ENCODE data around the gene SLC8A3. TPM values are rescaled to one million over a fixed set of nuclear protein-coding genes. Genes with fewer than 3 reads are reported as not detected.

The SLC8A3 gene
- total RNA-seq, 1 experiment from 2014 or later, result 0.13 TPM

DNA sequence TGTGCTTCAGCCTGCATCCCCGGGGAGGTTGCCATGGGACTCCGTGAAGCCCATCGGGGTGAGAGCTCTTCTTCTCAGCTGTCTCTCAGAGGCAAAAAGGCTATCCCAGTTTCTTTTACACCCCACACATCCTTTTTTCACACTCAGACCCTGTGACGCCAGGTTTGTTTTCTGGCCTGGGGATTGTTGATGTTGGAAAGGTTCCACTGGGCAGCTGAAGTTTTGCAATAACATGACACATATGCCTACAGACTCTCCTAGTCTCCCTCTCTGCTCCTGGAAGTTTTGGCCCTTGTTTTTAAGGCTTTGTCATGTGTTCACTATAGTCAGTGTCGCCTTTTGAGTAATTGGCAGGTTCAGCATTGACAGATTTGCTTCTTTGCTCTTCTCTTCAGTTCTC is 190.9 kb downstream of the SLC8A3 start:
- no peaks in the 10 kb centered on the region for H3K79me1 ChIP-seq (ENCODE audit: insufficient read depth, low read depth, low read length, poor library complexity, severe bottlenecking)
- Mint-ChIP-seq H3K27me3 (ENCODE audit: low read depth) (peaks cover 10% of the 10 kb centered on the region), H3K9me3 (no peaks in the 10 kb centered on the region), H3K27ac (no peak overlapping the region), H3K4me3 (no peak overlapping the region), H3K4me1 (peaks cover 5 to 7% of the 10 kb centered on the region in 2 experiments), H3K36me3 (ENCODE audit: insufficient read depth in 1 of 3, low read depth in 3 of 3) (no peaks in the 10 kb centered on the region)
- H2BK15ac ChIP-seq (ENCODE audit: low read depth, low read length), result no peak overlapping the region
- no CpG with 5 or more reads among the region's 5 CpGs for WGBS (ENCODE audit: extremely low coverage, insufficient read length, low lambda C conversion rate)
- no peak overlapping the region for H2BK12ac ChIP-seq (ENCODE audit: insufficient read length, low read depth, low read length)
- H3K27me3 ChIP-seq (ENCODE audit: insufficient read depth, low read length), result no peaks in the 10 kb centered on the region
- H3K79me2 ChIP-seq (ENCODE audit: insufficient read depth, low read length), result no peaks in the 10 kb centered on the region
- H4K20me1 ChIP-seq (ENCODE audit: control insufficient read depth, insufficient read depth, insufficient read length), result no peaks in the 10 kb centered on the region
- H2BK20ac ChIP-seq (ENCODE audit: low read depth, low read length, poor library complexity, severe bottlenecking), result no peak overlapping the region
- no peak overlapping the region for H3K4ac ChIP-seq (ENCODE audit: low read depth, low read length)
- no peak overlapping the region for H3T11ph ChIP-seq (ENCODE audit: low read length)
- no peak for DNase-seq
- H2AFZ ChIP-seq (ENCODE audit: low read length), result no peak overlapping the region
- no peak overlapping the region for H3K18ac ChIP-seq (ENCODE audit: insufficient read length, low read depth, low read length)
- H3K9me3 ChIP-seq (ENCODE audit: control insufficient read depth, low read depth, low read length), result no peaks in the 10 kb centered on the region
- H3K4me1 ChIP-seq (ENCODE audit: insufficient read depth, low read length), result no peaks in the 10 kb centered on the region
- H2BK120ac ChIP-seq (ENCODE audit: low read depth, low read length, poor library complexity, severe bottlenecking), result no peak overlapping the region
- H3K14ac ChIP-seq (ENCODE audit: insufficient read depth, low read length), result no peak overlapping the region
- no peak overlapping the region for H3K27ac ChIP-seq (ENCODE audit: insufficient read length, low read depth, low read length)
- no peak overlapping the region for H3K9ac ChIP-seq (ENCODE audit: extremely low read depth, insufficient read length, low read length)
- no peak overlapping the region for H2BK5ac ChIP-seq (ENCODE audit: insufficient read length, low read length)
- no peaks in the 10 kb centered on the region for H3K23me2 ChIP-seq (ENCODE audit: insufficient read length, low read depth, low read length, poor library complexity, severe bottlenecking)
- no peak overlapping the region for H3K23ac ChIP-seq (ENCODE audit: insufficient read length, low read depth, low read length)
- no peak overlapping the region for H4K5ac ChIP-seq (ENCODE audit: insufficient read length, low read depth, low read length)
- no peak overlapping the region for H4K91ac ChIP-seq (ENCODE audit: insufficient read length, low read depth, low read length)
- no peak overlapping the region for H2AK5ac ChIP-seq (ENCODE audit: insufficient read length, low read length)
- H4K8ac ChIP-seq (replicated peaks; ENCODE audit: insufficient read length, low read depth, low read length), result no peak overlapping the region
- H3K56ac ChIP-seq (ENCODE audit: insufficient read length, low read depth, low read length), result no peak overlapping the region
- TF ChIP-seq, protein P1, sequence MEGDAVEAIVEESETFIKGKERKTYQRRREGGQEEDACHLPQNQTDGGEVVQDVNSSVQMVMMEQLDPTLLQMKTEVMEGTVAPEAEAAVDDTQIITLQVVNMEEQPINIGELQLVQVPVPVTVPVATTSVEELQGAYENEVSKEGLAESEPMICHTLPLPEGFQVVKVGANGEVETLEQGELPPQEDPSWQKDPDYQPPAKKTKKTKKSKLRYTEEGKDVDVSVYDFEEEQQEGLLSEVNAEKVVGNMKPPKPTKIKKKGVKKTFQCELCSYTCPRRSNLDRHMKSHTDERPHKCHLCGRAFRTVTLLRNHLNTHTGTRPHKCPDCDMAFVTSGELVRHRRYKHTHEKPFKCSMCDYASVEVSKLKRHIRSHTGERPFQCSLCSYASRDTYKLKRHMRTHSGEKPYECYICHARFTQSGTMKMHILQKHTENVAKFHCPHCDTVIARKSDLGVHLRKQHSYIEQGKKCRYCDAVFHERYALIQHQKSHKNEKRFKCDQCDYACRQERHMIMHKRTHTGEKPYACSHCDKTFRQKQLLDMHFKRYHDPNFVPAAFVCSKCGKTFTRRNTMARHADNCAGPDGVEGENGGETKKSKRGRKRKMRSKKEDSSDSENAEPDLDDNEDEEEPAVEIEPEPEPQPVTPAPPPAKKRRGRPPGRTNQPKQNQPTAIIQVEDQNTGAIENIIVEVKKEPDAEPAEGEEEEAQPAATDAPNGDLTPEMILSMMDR (conservative IDR thresholded peaks at IDR 0.05), result no peak
- H3K4me2 ChIP-seq (ENCODE audit: insufficient read depth, insufficient read length, low read length), result no peak overlapping the region

All from H9 (cell line).